SK-N-SH (cell line): Measurements from ENCODE around the gene TOLLIP. TPM values are rescaled to one million over a fixed set of nuclear protein-coding genes. Genes with fewer than 3 reads are reported as not detected.

Source experiments
- CTCF ChIA-PET: fragments of 300-600, 350-600 bp; formaldehyde crosslinking; extraction: SDS; loops from one replicate; lab custom pipeline; 2021; lab: Yijun Ruan, JAX
- POLR2A ChIA-PET: fragments of 350-600 bp; sonication (Branson Sonifier 250); formaldehyde crosslinking; extraction: SDS; loops from one replicate; lab custom pipeline; 2020; ENCODE audit warnings: antibody characterized with exemption, inconsistent platforms; lab: Yijun Ruan, JAX
- DNase-seq: peaks from one replicate; pipeline ENCODE4 v3.0.0; 2012
- H2AFZ ChIP-seq: fragments of 200-600 bp; sonication (generic); 2 replicates; pipeline ENCODE4 v1.8.1; 2016; ENCODE audit warnings: antibody characterized with exemption, mild to moderate bottlenecking, low read depth
- H3F3A ChIP-seq: fragments of 200-600 bp; sonication (generic); replicated peaks from 2 replicates; pipeline ENCODE3; 2016; ENCODE audit warnings: antibody characterized with exemption, mild to moderate bottlenecking; ENCODE audit not compliant: insufficient read depth
- H3K27ac ChIP-seq, 2 experiments: fragments of 200-500 bp in 1 of 2; fragments of 200-600 bp in 1 of 2; sonication (Bioruptor generic) in 1 of 2; sonication (generic), shearing (Covaris generic) in 1 of 2; 2 replicates each; pipeline versions ENCODE4 v1.5.1 to v1.6.1; 2014 to 2016; ENCODE audit warnings: low read depth in 2 of 2, inconsistent platforms in 1 of 2, low read length in 1 of 2, mild to moderate bottlenecking in 1 of 2, mixed read lengths in 1 of 2
- H3K27me3 ChIP-seq: fragments of 200-600 bp; sonication (generic), shearing (Covaris generic); 2 replicates; pipeline ENCODE4 v1.6.1; 2016; ENCODE audit warnings: mixed run types; ENCODE audit not compliant: insufficient read depth
- H3K36me3 ChIP-seq, 2 experiments: fragments of 200-500 bp in 1 of 2; fragments of 200-600 bp in 1 of 2; sonication (Bioruptor generic) in 1 of 2; sonication (generic) in 1 of 2; replicated peaks in 1 of 2; 2 replicates each; pipeline versions ENCODE3 to v1.5.1; 2014 to 2016; ENCODE audit warnings: low read length in 1 of 2, mild to moderate bottlenecking in 1 of 2; ENCODE audit not compliant: insufficient read depth in 2 of 2, control insufficient read depth in 1 of 2
- H3K4me1 ChIP-seq, 2 experiments: fragments of 200-500 bp in 1 of 2; fragments of 200-600 bp in 1 of 2; sonication (Bioruptor generic) in 1 of 2; sonication (generic), shearing (Covaris generic) in 1 of 2; 2 replicates each; pipeline versions ENCODE4 v1.5.1 to v1.6.1; 2014 to 2016; ENCODE audit warnings: low read depth in 1 of 2, low read length in 1 of 2, mixed run types in 1 of 2; ENCODE audit not compliant: insufficient read depth in 2 of 2, control insufficient read depth in 1 of 2
- H3K4me2 ChIP-seq: fragments of 200-600 bp; sonication (generic), shearing (Covaris generic); 2 replicates; pipeline ENCODE4 v1.6.1; 2017; ENCODE audit warnings: mixed run types
- H3K4me3 ChIP-seq, 2 experiments: fragments of 200-500 bp in 1 of 2; fragments of 200-600 bp in 1 of 2; sonication (Bioruptor generic) in 1 of 2; sonication (generic), shearing (Covaris generic) in 1 of 2; 2 replicates each; pipeline versions ENCODE4 v1.5.1 to v1.8.1; 2014 to 2016; ENCODE audit warnings: low read depth in 2 of 2, inconsistent platforms in 1 of 2, low read length in 1 of 2, mild to moderate bottlenecking in 1 of 2, mixed read lengths in 1 of 2, moderate library complexity in 1 of 2
- H3K79me2 ChIP-seq: fragments of 200-600 bp; sonication (generic); 2 replicates; pipeline ENCODE4 v1.8.1; 2017; ENCODE audit warnings: mild to moderate bottlenecking; ENCODE audit not compliant: insufficient read depth
- H3K9ac ChIP-seq: fragments of 200-600 bp; sonication (generic); 2 replicates; pipeline ENCODE4 v1.6.1; 2017; ENCODE audit warnings: mixed run types
- H3K9me2 ChIP-seq: fragments of 200-600 bp; sonication (generic); 2 replicates; pipeline ENCODE4 v1.6.1; 2017; ENCODE audit warnings: mixed run types
- H3K9me3 ChIP-seq: fragments of 200-600 bp; sonication (generic); 2 replicates; pipeline ENCODE4 v1.6.1; 2017; ENCODE audit warnings: mixed run types, mild to moderate bottlenecking, moderate library complexity
- H4K20me1 ChIP-seq: fragments of 200-600 bp; sonication (generic); 2 replicates; pipeline ENCODE4 v1.6.1; 2017; ENCODE audit warnings: mild to moderate bottlenecking, mixed run types; ENCODE audit not compliant: insufficient read depth
- CHD2 ChIP-seq: fragments of 150-350 bp; IDR thresholded peaks from 2 replicates; pipeline ENCODE4 v1.6.1; 2018; ENCODE audit warnings: low read length; ENCODE audit not compliant: partially characterized antibody
- CTCF ChIP-seq: fragments of 200-600 bp; sonication (generic); IDR thresholded peaks from 2 replicates; pipeline ENCODE4 v1.6.1; 2017; ENCODE audit warnings: antibody characterized with exemption, mild to moderate bottlenecking, moderate library complexity
- FOSL2 ChIP-seq: IDR thresholded peaks from 2 replicates; pipeline ENCODE4 v1.4.0; 2012; ENCODE audit warnings: low read depth, mild to moderate bottlenecking, moderate library complexity, borderline replicate concordance
- FOXM1 ChIP-seq: IDR thresholded peaks from 2 replicates; pipeline ENCODE4 v1.4.0; 2012; ENCODE audit warnings: low read depth, mild to moderate bottlenecking
- JUND ChIP-seq: IDR thresholded peaks from 2 replicates; pipeline ENCODE4 v1.4.0; 2012
- PBX3 ChIP-seq: IDR thresholded peaks from 2 replicates; pipeline ENCODE4; 2012
- POLR2AphosphoS5 ChIP-seq: IDR thresholded peaks from 2 replicates; pipeline ENCODE4 v1.6.1; 2012; ENCODE audit warnings: low read depth, low read length
- REST ChIP-seq: IDR thresholded peaks from 2 replicates; pipeline ENCODE4 v1.6.1; 2012; ENCODE audit warnings: mild to moderate bottlenecking, low read depth, low read length, moderate library complexity
- SIN3A ChIP-seq: IDR thresholded peaks from 2 replicates; pipeline ENCODE4 v1.6.1; 2012; ENCODE audit warnings: low read depth, mild to moderate bottlenecking, low read length, moderate library complexity, borderline replicate concordance
- SMC3 ChIP-seq: IDR thresholded peaks from 2 replicates; pipeline ENCODE4 v1.6.1; 2012; ENCODE audit warnings: low read depth, low read length, improper control_type of control experiment
- TAF1 ChIP-seq: IDR thresholded peaks from 2 replicates; pipeline ENCODE4 v1.6.1; 2012; ENCODE audit warnings: low read depth, mild to moderate bottlenecking, low read length, moderate library complexity, borderline replicate concordance
- USF1 ChIP-seq: IDR thresholded peaks from 2 replicates; pipeline ENCODE4 v1.4.0; 2012; ENCODE audit warnings: low read depth, borderline replicate concordance
- ZBTB33 ChIP-seq: IDR thresholded peaks from 2 replicates; pipeline ENCODE4 v1.4.0; 2012; ENCODE audit warnings: low read depth, borderline replicate concordance
- whole genome bisulfite sequencing: methylation state at CpG from one replicate; pipeline ENCODE4 v1.1.6; 2017; ENCODE audit warnings: low lambda C conversion rate; 5-methylcytosine and 5-hydroxymethylcytosine counted together
- polyA plus RNA-seq, 3 experiments: library from polyadenylated mRNA; depleted of rRNA; stranded (reverse); fragments of >200 nt; gene quantifications; 2 replicates each; pipeline ENCODE4 v1.2.3, GENCODE V29; 2012

Gene TOLLIP
- polyA plus RNA-seq, 1 of the 3 experiments (the other 2 are of a cell fraction) = 55.4 TPM

GRCh38 chr11:1226226-1226985 is 83.0 kb downstream of the TOLLIP start:
- Histone ChIP-seq H3K4me3 (no peak overlapping the region), H3K9ac (no peak overlapping the region), H3K79me2 (no peaks in the 10 kb centered on the region), H2AFZ (no peak overlapping the region), H3K27me3 (no peaks in the 10 kb centered on the region), H3K9me3 (no peaks in the 10 kb centered on the region), H3K4me1 (peaks cover 0 to 2% of the 10 kb centered on the region in 2 experiments; a peak in 1 of 4 replicates), H3K4me2 (no peak overlapping the region), H3K9me2 (no peaks in the 10 kb centered on the region), H4K20me1 (no peaks in the 10 kb centered on the region), H3K36me3 (no peaks in the 10 kb centered on the region), H3F3A (no peaks in the 10 kb centered on the region), H3K27ac (no peak overlapping the region)
- POLR2A ChIA-PET = no interaction called here
- 79% methylated on average over 17 of the region's 41 CpGs for WGBS
- TF ChIP-seq SIN3A (no peak), CHD2 (no peak)
- CTCF ChIA-PET = interaction anchor here (1.1 to 2.0 kb wide), 3 partner anchors 26 to 291 kb away, joined by 3 to 5 read pairs (median 4); no protein-coding TSS in a partner anchor
- DNase-seq = peak; percentile 55

GRCh38 chr11:1225386-1226225 is 83.8 kb downstream of the TOLLIP start:
- Histone ChIP-seq H3K9me2 (no peaks in the 10 kb centered on the region), H3K9ac (no peak overlapping the region), H3K9me3 (no peaks in the 10 kb centered on the region), H3K79me2 (no peaks in the 10 kb centered on the region), H3K27ac (no peak overlapping the region), H3K36me3 (no peaks in the 10 kb centered on the region), H3K27me3 (no peaks in the 10 kb centered on the region), H2AFZ (no peak overlapping the region), H3F3A (no peaks in the 10 kb centered on the region), H3K4me2 (no peak overlapping the region), H4K20me1 (no peaks in the 10 kb centered on the region), H3K4me1 (no peaks in the 10 kb centered on the region), H3K4me3 (no peak overlapping the region)
- WGBS = 80% methylated on average over 14 of the region's 29 CpGs
- POLR2A ChIA-PET = no interaction called here
- CTCF ChIA-PET = interaction anchor here (0.9 to 2.2 kb wide), 4 partner anchors 23 to 292 kb away, joined by 4 to 7 read pairs (median 6); no protein-coding TSS in a partner anchor
- peak; percentile 30 for DNase-seq
- TF ChIP-seq REST = no peak
- TF ChIP-seq FOXM1 = no peak
- no peak for TF ChIP-seq SIN3A
- no peak for TF ChIP-seq USF1
- no peak for TF ChIP-seq TAF1
- TF ChIP-seq CTCF = no peak
- no peak for TF ChIP-seq FOSL2
- no peak for TF ChIP-seq PBX3
- TF ChIP-seq CHD2 = no peak
- no peak for TF ChIP-seq SMC3
- TF ChIP-seq POLR2AphosphoS5 = no peak
- no peak for TF ChIP-seq ZBTB33
- no peak for TF ChIP-seq JUND
